Peyer's patch (tissue), 4 donors: ENCODE measurements around the gene FAM151B.

ENCODE experiments used
- POLR2A ChIP-seq, 2 donors: fragments of 450-650 bp; IDR thresholded peaks; one replicate each; pipeline ENCODE4 v1.5.1; 2017; ENCODE audit warnings: antibody characterized with exemption in 2 of 2, mild to moderate bottlenecking in 2 of 2, moderate library complexity in 2 of 2
- TF ChIP-seq, protein P1 (sequence below), 6 experiments: fragments of 450-650 bp in 4 of 6; fragments of 200-600 bp in 2 of 6; sonication (generic) in 1 of 6; IDR thresholded peaks; one replicate each; pipeline ENCODE4 v1.5.1; 2017 to 2019; ENCODE audit warnings: antibody characterized with exemption in 6 of 6, mild to moderate bottlenecking in 3 of 6, moderate library complexity in 1 of 6

DNA sequence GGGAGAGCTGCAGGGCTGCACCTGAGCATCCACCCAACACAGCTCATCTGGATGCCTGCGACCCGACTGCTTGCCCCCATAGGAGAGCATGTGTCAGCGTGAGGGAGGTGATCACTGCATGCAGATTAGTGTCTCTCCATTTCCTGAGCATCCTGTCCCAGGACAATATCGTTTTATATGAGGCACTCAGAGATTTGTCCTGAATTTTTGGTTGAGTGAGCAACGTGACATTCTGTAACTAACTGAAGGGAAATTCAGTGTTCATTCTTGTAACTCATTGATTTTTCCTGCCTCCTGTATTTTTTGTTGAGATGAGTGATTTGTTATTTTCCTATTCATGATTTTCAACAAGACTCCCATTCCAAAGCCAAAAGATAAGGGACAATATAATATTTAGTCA lies 102.9 kb downstream of the FAM151B start:
- no peak for TF ChIP-seq POLR2A (IDR thresholded peaks at IDR 0.05)
- TF ChIP-seq, protein P1, sequence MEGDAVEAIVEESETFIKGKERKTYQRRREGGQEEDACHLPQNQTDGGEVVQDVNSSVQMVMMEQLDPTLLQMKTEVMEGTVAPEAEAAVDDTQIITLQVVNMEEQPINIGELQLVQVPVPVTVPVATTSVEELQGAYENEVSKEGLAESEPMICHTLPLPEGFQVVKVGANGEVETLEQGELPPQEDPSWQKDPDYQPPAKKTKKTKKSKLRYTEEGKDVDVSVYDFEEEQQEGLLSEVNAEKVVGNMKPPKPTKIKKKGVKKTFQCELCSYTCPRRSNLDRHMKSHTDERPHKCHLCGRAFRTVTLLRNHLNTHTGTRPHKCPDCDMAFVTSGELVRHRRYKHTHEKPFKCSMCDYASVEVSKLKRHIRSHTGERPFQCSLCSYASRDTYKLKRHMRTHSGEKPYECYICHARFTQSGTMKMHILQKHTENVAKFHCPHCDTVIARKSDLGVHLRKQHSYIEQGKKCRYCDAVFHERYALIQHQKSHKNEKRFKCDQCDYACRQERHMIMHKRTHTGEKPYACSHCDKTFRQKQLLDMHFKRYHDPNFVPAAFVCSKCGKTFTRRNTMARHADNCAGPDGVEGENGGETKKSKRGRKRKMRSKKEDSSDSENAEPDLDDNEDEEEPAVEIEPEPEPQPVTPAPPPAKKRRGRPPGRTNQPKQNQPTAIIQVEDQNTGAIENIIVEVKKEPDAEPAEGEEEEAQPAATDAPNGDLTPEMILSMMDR (IDR thresholded peaks at IDR 0.05): no peak
